HCT116 (cell line): Measurements from ENCODE around the gene PRELP.

Experiments used
- CEBPB ChIP-seq: IDR thresholded peaks from 2 replicates; pipeline ENCODE4 v1.6.1; 2012; ENCODE audit warnings: low read depth
- EZH2 ChIP-seq: fragments of 200-600 bp; sonication (generic); IDR thresholded peaks from 2 replicates; pipeline ENCODE4 v1.6.1; 2017; ENCODE audit warnings: antibody characterized with exemption, mixed run types
- POLR2A ChIP-seq: IDR thresholded peaks from 2 replicates; pipeline ENCODE4 v1.7.0; 2011; ENCODE audit warnings: borderline replicate concordance; ENCODE audit not compliant: insufficient read depth, insufficient read length; ENCODE audit errors: extremely low read depth
- POLR2AphosphoS5 ChIP-seq: IDR thresholded peaks from 2 replicates; pipeline ENCODE4 v1.6.1; 2011; ENCODE audit warnings: mild to moderate bottlenecking, low read depth, low read length, moderate library complexity
- SIN3A ChIP-seq: IDR thresholded peaks from 2 replicates; pipeline ENCODE4 v1.6.1; 2012; ENCODE audit warnings: low read depth
- TF ChIP-seq, protein P1 (sequence below), 3 experiments: fragments of 200-600 bp in 1 of 3; sonication (generic) in 1 of 3; IDR thresholded peaks in 2 of 3; conservative IDR thresholded peaks in 1 of 3; 2 replicates each; pipeline ENCODE4 v1.5.1; 2012 to 2017; ENCODE audit warnings: low read depth in 2 of 3, low read length in 2 of 3, antibody characterized with exemption in 1 of 3, borderline replicate concordance in 1 of 3, control low read depth in 1 of 3, mild to moderate bottlenecking in 1 of 3, mixed read lengths in 1 of 3, mixed run types in 1 of 3, moderate library complexity in 1 of 3; ENCODE audit not compliant: insufficient read depth in 1 of 3
- TF ChIP-seq, protein P2 (sequence below): IDR thresholded peaks from 2 replicates; pipeline ENCODE4 v1.6.1; 2012
- TF ChIP-seq, protein P3 (sequence below): IDR thresholded peaks from 2 replicates; pipeline ENCODE4 v1.6.1; 2011; ENCODE audit warnings: mild to moderate bottlenecking, low read length, moderate library complexity; ENCODE audit not compliant: insufficient replicate concordance; ENCODE audit errors: extremely low read depth

DNA sequence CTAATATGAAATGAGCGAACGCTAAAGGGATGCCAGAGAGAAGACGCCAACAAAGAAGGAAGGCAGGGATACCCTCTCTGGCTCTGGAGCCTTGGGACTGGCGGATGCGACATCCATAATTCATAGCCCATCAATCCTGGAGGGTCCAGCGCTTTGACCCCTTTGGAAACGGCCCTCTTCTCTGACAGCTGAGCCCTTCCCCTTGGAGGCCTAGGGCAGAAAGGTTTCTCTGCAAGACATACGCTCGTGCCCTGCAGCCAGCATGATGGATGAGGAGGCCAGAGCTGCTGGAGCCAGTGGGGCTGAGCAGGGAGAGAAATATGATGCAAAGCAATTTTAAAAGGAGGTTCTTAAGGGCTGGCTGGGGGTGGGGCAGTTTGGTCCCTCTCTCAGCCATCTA lies 40.6 kb downstream of the PRELP start:
- TF ChIP-seq SIN3A (no peak), POLR2A (no peak), POLR2AphosphoS5 (no peak), EZH2 (no peak), CEBPB (no peak)
- TF ChIP-seq, protein P1, sequence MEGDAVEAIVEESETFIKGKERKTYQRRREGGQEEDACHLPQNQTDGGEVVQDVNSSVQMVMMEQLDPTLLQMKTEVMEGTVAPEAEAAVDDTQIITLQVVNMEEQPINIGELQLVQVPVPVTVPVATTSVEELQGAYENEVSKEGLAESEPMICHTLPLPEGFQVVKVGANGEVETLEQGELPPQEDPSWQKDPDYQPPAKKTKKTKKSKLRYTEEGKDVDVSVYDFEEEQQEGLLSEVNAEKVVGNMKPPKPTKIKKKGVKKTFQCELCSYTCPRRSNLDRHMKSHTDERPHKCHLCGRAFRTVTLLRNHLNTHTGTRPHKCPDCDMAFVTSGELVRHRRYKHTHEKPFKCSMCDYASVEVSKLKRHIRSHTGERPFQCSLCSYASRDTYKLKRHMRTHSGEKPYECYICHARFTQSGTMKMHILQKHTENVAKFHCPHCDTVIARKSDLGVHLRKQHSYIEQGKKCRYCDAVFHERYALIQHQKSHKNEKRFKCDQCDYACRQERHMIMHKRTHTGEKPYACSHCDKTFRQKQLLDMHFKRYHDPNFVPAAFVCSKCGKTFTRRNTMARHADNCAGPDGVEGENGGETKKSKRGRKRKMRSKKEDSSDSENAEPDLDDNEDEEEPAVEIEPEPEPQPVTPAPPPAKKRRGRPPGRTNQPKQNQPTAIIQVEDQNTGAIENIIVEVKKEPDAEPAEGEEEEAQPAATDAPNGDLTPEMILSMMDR (IDR thresholded peaks at IDR 0.05 in 2 of 3, conservative IDR thresholded peaks at IDR 0.05 in 1 of 3; ENCODE audit: borderline replicate concordance in 1 of 3, insufficient read depth in 1 of 3, low read depth in 2 of 3, low read length in 2 of 3), result no peak
- TF ChIP-seq, protein P2, sequence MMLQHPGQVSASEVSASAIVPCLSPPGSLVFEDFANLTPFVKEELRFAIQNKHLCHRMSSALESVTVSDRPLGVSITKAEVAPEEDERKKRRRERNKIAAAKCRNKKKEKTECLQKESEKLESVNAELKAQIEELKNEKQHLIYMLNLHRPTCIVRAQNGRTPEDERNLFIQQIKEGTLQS, result no peak
- TF ChIP-seq, protein P3, sequence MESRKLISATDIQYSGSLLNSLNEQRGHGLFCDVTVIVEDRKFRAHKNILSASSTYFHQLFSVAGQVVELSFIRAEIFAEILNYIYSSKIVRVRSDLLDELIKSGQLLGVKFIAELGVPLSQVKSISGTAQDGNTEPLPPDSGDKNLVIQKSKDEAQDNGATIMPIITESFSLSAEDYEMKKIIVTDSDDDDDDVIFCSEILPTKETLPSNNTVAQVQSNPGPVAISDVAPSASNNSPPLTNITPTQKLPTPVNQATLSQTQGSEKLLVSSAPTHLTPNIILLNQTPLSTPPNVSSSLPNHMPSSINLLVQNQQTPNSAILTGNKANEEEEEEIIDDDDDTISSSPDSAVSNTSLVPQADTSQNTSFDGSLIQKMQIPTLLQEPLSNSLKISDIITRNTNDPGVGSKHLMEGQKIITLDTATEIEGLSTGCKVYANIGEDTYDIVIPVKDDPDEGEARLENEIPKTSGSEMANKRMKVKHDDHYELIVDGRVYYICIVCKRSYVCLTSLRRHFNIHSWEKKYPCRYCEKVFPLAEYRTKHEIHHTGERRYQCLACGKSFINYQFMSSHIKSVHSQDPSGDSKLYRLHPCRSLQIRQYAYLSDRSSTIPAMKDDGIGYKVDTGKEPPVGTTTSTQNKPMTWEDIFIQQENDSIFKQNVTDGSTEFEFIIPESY, result no peak
